Progenitor cell of endocrine pancreas (in vitro differentiated cells): Measurements from ENCODE around the gene AGFG1. TPM values are rescaled to one million over a fixed set of nuclear protein-coding genes. Genes with fewer than 3 reads are reported as not detected.
"Not testable (repeated sequence)": the region's sequence is repeated elsewhere in the genome, so short reads cannot be mapped to it uniquely, and the experiment has no call there.

Experiments
- DNase-seq: peaks from one replicate; pipeline ENCODE4 v3.0.0; 2021; ENCODE audit warnings: low spot score; ENCODE audit not compliant: unreplicated experiment
- H3K27ac Mint-ChIP-seq: 2 replicates; pipeline ENCODE4 v1.8.0; 2021; ENCODE audit warnings: mild to moderate bottlenecking, moderate library complexity, mixed read lengths
- H3K27me3 Mint-ChIP-seq: 2 replicates; pipeline ENCODE4 v1.8.0; 2021; ENCODE audit warnings: mixed read lengths
- H3K36me3 Mint-ChIP-seq: 2 replicates; pipeline ENCODE4 v1.8.0; 2022; ENCODE audit warnings: mixed read lengths; ENCODE audit not compliant: insufficient read depth
- H3K4me1 Mint-ChIP-seq: 2 replicates; pipeline ENCODE4 v1.8.0; 2021; ENCODE audit warnings: low read depth, mixed read lengths
- H3K4me3 Mint-ChIP-seq: 2 replicates; pipeline ENCODE4 v1.8.0; 2021; ENCODE audit warnings: low read depth, mild to moderate bottlenecking, moderate library complexity, mixed read lengths
- H3K9me3 Mint-ChIP-seq: 2 replicates; pipeline ENCODE4 v1.8.0; 2021; ENCODE audit warnings: low read depth, mixed read lengths
- total RNA-seq: library from RNA; stranded (reverse); gene quantifications from 2 replicates; pipeline ENCODE4 v1.2.1, GENCODE V29; 2021
- TF ChIP-seq, protein P1 (sequence below): fragments of 200-600 bp; sonication (generic); IDR thresholded peaks from one replicate; pipeline ENCODE4 v1.5.0; 2021; ENCODE audit warnings: antibody characterized with exemption, mild to moderate bottlenecking; ENCODE audit not compliant: unreplicated experiment

The AGFG1 gene
- total RNA-seq, 1 donor from 2014 or later, result 74.5 TPM

GRCh38 chr2:227511239-227511930 is 39.4 kb downstream of the AGFG1 start:
- no peak overlapping the region for H3K4me3 Mint-ChIP-seq
- peaks cover 2% of the 10 kb centered on the region for H3K36me3 Mint-ChIP-seq
- TF ChIP-seq, protein P1, sequence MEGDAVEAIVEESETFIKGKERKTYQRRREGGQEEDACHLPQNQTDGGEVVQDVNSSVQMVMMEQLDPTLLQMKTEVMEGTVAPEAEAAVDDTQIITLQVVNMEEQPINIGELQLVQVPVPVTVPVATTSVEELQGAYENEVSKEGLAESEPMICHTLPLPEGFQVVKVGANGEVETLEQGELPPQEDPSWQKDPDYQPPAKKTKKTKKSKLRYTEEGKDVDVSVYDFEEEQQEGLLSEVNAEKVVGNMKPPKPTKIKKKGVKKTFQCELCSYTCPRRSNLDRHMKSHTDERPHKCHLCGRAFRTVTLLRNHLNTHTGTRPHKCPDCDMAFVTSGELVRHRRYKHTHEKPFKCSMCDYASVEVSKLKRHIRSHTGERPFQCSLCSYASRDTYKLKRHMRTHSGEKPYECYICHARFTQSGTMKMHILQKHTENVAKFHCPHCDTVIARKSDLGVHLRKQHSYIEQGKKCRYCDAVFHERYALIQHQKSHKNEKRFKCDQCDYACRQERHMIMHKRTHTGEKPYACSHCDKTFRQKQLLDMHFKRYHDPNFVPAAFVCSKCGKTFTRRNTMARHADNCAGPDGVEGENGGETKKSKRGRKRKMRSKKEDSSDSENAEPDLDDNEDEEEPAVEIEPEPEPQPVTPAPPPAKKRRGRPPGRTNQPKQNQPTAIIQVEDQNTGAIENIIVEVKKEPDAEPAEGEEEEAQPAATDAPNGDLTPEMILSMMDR, result no peak
- peaks cover 68% of the 10 kb centered on the region for H3K4me1 Mint-ChIP-seq
- H3K9me3 Mint-ChIP-seq, result no peaks in the 10 kb centered on the region
- H3K27me3 Mint-ChIP-seq, result no peaks in the 10 kb centered on the region
- H3K27ac Mint-ChIP-seq, result peak overlapping the region; percentile 45
- no peak for DNase-seq

GRCh38 chr2:227511955-227512354 is 40.0 kb downstream of the AGFG1 start:
- H3K27me3 Mint-ChIP-seq, result no peaks in the 10 kb centered on the region
- H3K9me3 Mint-ChIP-seq, result no peaks in the 10 kb centered on the region
- H3K4me1 Mint-ChIP-seq, result peaks cover 64% of the 10 kb centered on the region
- no peak for DNase-seq
- TF ChIP-seq, protein P1, result no peak
- H3K4me3 Mint-ChIP-seq, result no peak overlapping the region
- peaks cover 2% of the 10 kb centered on the region for H3K36me3 Mint-ChIP-seq
- H3K27ac Mint-ChIP-seq, result peak overlapping the region; percentile 45

DNA sequence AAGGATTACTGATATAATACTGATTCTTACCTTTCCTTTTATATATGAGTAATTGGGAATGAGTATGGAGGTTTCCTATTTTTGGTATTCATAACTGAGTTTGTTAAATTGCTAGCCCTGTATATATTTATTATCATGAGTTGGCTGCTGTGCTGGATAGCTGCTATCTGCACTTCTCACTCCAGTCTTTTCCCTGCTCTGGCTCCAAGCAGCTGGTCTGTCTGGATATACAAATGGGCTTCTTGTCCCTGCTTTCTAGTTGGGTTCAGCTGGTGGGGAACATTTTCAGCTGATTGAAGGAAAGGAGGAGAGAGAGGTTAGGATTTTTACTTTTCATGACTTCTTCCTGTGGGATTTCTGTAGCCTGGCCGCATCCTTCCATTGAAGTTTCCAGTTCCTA is 41.2 kb downstream of the AGFG1 start:
- no peaks in the 10 kb centered on the region for H3K27me3 Mint-ChIP-seq
- no peak overlapping the region for H3K27ac Mint-ChIP-seq
- H3K9me3 Mint-ChIP-seq, result no peaks in the 10 kb centered on the region
- H3K4me3 Mint-ChIP-seq, result no peak overlapping the region
- H3K4me1 Mint-ChIP-seq, result peaks cover 63% of the 10 kb centered on the region
- no peak for DNase-seq
- TF ChIP-seq, protein P1, result no peak
- H3K36me3 Mint-ChIP-seq, result peaks cover 1% of the 10 kb centered on the region

- no peak for DNase-seq
- TF ChIP-seq, protein P1, result no peak
- Mint-ChIP-seq H3K9me3 (no peaks in the 10 kb centered on the region), H3K4me3 (no peak overlapping the region), H3K36me3 (peaks cover 3% of the 10 kb centered on the region), H3K27me3 (no peaks in the 10 kb centered on the region), H3K4me1 (peaks cover 50% of the 10 kb centered on the region), H3K27ac (no peak overlapping the region)
Observed at GRCh38 chr2:227515742-227516141, 43.8 kb downstream of the AGFG1 start.

DNA sequence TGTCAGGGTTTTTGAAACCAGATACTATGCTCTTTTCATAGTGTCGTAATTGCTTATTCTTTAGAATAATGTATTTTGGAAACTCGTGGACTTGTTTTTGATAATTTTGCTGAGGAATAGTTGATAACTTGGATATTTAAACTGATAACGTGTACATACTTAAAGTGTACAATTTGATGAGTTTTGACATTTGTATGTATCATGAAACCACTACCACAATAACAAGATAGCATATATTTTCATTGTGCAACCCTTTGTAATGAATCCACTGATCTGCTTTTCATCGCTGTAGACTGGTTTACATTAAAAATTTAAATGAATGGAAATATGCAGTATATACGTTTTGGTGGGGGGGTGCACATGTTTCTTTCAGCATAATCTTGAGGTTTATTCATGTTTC is 45.8 kb downstream of the AGFG1 start:
- Mint-ChIP-seq H3K36me3 (peaks cover 3% of the 10 kb centered on the region), H3K4me3 (no peak overlapping the region), H3K4me1 (peaks cover 33% of the 10 kb centered on the region), H3K27ac (no peak overlapping the region), H3K27me3 (no peaks in the 10 kb centered on the region), H3K9me3 (no peaks in the 10 kb centered on the region)
- no peak for DNase-seq
- TF ChIP-seq, protein P1, result no peak

DNA sequence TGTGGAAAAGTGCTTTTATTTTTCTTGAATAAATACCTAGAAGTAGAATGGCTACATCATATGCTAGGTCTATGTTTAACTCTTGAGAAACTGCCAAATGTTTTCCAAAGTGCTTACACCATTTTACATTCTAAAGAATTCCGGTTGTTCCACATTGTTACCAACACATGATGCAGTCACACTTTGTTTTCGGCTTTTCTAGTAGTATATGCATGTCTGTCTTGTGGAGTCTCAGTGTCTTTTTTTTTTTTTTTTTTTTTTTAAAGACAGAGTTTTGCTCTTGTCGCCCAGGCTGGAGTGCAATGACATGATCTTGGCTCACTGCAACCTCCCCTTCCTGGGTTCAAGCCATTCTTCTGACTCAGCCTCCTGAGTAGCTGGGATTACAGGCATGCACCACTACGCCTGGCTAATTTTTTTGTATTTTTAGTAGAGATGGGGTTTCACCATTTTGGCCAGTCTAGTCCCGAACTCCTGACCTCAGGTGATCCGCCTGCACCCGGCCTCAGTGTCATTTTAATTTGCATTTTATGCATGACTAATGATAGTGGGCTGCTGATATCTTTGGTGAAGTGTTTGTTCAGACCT is 46.4 kb downstream of the AGFG1 start:
- H3K9me3 Mint-ChIP-seq, H3K4me3 Mint-ChIP-seq, DNase-seq, H3K27ac Mint-ChIP-seq, H3K27me3 Mint-ChIP-seq, H3K36me3 Mint-ChIP-seq: not testable (repeated sequence)
- peaks cover 28% of the 10 kb centered on the region for H3K4me1 Mint-ChIP-seq

- H3K4me3 Mint-ChIP-seq, H3K27ac Mint-ChIP-seq, H3K27me3 Mint-ChIP-seq, H3K9me3 Mint-ChIP-seq, DNase-seq: not testable (repeated sequence)
- Mint-ChIP-seq H3K4me1 (peaks cover 11% of the 10 kb centered on the region), H3K36me3 (peaks cover 11% of the 10 kb centered on the region)
Observed at GRCh38 chr2:227521178-227521577, 49.2 kb downstream of the AGFG1 start.
